CD4-positive, CD25-positive, alpha-beta regulatory T cell (primary cell): Measurements from ENCODE around the gene DCN. TPM values are rescaled to one million over a fixed set of nuclear protein-coding genes. Genes with fewer than 3 reads are reported as not detected.
"Not testable (repeated sequence)": the region's sequence is repeated elsewhere in the genome, so short reads cannot be mapped to it uniquely, and the experiment has no call there.

Experiments used
- ATAC-seq, 2 donors: fragments of 150-1000 bp; cut with Tn5 transposase; one replicate each; pipeline ENCODE4 v1.10.0; 2021; ENCODE audit warnings: low read depth in 2 of 2, moderate number of reproducible peaks in 2 of 2, moderate library complexity in 1 of 2
- DNase-seq, 3 donors: peaks; one replicate each; pipeline versions ENCODE4 v3.0.0 to v3.0.0-alpha.2; 2012 to 2022; ENCODE audit warnings: mixed read lengths in 1 of 3
- H3K27ac ChIP-seq: one replicate; pipeline ENCODE4 v1.7.0; 2013; ENCODE audit warnings: mild to moderate bottlenecking, low read length; ENCODE audit not compliant: insufficient read depth, poor library complexity, severe bottlenecking
- H3K27me3 ChIP-seq: one replicate; pipeline ENCODE4 v1.7.0; 2013; ENCODE audit warnings: low read length; ENCODE audit not compliant: control insufficient read depth, insufficient read depth
- H3K36me3 ChIP-seq: one replicate; pipeline ENCODE4 v1.7.0; 2013; ENCODE audit warnings: mild to moderate bottlenecking, low read length, moderate library complexity; ENCODE audit not compliant: control insufficient read depth, insufficient read depth
- H3K4me1 ChIP-seq: 2 replicates; pipeline ENCODE4 v1.7.0; 2013; ENCODE audit warnings: mild to moderate bottlenecking, low read length; ENCODE audit not compliant: insufficient read depth, control insufficient read depth, poor library complexity, severe bottlenecking
- H3K4me3 ChIP-seq: one replicate; pipeline ENCODE4 v1.7.0; 2013; ENCODE audit warnings: low read depth, mild to moderate bottlenecking, low read length, moderate library complexity
- H3K9me3 ChIP-seq, 2 experiments: 1 replicate in 1 of 2; 2 replicates in 1 of 2; pipeline ENCODE4 v1.7.0; 2013; ENCODE audit warnings: low read length in 2 of 2, mild to moderate bottlenecking in 1 of 2, moderate library complexity in 1 of 2; ENCODE audit not compliant: control insufficient read depth in 2 of 2
- H3K27ac Mint-ChIP-seq, 3 donors: one replicate each; pipeline ENCODE4 v1.8.0; 2020 to 2022; ENCODE audit warnings: mild to moderate bottlenecking in 3 of 3, mixed read lengths in 3 of 3, moderate library complexity in 2 of 3
- H3K27me3 Mint-ChIP-seq: one replicate; pipeline ENCODE4 v1.8.0; 2022; ENCODE audit warnings: mild to moderate bottlenecking, mixed read lengths
- H3K36me3 Mint-ChIP-seq: one replicate; pipeline ENCODE4 v1.8.0; 2020; ENCODE audit warnings: mixed read lengths
- H3K4me1 Mint-ChIP-seq, 4 donors: one replicate each; pipeline ENCODE4 v1.8.0; 2020 to 2022; ENCODE audit warnings: mixed read lengths in 4 of 4, mild to moderate bottlenecking in 1 of 4
- H3K4me3 Mint-ChIP-seq, 4 donors: one replicate each; pipeline ENCODE4 v1.8.0; 2020 to 2022; ENCODE audit warnings: mild to moderate bottlenecking in 4 of 4, mixed read lengths in 4 of 4, moderate library complexity in 3 of 4
- H3K9me3 Mint-ChIP-seq, 7 donors: one replicate each; pipeline ENCODE4 v1.8.0; 2020 to 2022; ENCODE audit warnings: mixed read lengths in 7 of 7, mild to moderate bottlenecking in 3 of 7, moderate library complexity in 2 of 7
- polyA plus RNA-seq, 4 donors: library from polyadenylated mRNA; unstranded; fragments of 300-500 nt; fragmentation: Illumina TruSeq; gene quantifications; one replicate each; pipeline ENCODE4 v1.2.3, GENCODE V29; 2021
- total RNA-seq: library from RNA; stranded (reverse); gene quantifications from one replicate; pipeline ENCODE4 v1.2.3, GENCODE V29; 2022

DCN gene
- total and polyA plus RNA-seq, 5 donors from 2014 or later = not detected

DNA sequence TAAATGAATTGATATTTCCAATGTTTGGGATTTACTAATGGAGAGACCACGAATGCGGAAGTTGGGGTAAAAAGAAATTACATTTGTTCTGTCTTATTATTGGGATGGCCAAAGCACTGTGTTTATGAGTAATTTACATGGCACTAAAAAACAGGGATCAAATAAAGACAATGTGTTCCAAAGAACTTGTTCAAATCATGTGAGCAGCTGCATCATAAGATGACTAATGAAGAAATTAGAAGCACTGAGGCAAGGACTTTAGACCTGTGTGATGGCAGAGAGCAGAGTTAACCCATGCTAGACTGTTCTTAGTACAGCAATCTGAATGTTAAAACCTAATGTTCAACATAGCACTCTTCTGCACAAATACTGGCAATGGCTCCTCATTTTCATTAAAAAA, 34.3 kb upstream of the DCN start:
- no peak for ATAC-seq
- H3K27ac Mint-ChIP-seq = no peak overlapping the region
- H3K36me3 Mint-ChIP-seq = no peaks in the 10 kb centered on the region
- no peaks in the 10 kb centered on the region for H3K27me3 Mint-ChIP-seq
- peaks cover 0 to 4% (median 0%) of the 10 kb centered on the region in 7 donors for H3K9me3 Mint-ChIP-seq
- Histone ChIP-seq H3K4me3 (no peak overlapping the region), H3K27ac (no peak overlapping the region), H3K9me3 (no peaks in the 10 kb centered on the region), H3K27me3 (no peaks in the 10 kb centered on the region), H3K4me1 (no peaks in the 10 kb centered on the region), H3K36me3 (no peaks in the 10 kb centered on the region)
- H3K4me1 Mint-ChIP-seq = no peaks in the 10 kb centered on the region
- no peak overlapping the region for H3K4me3 Mint-ChIP-seq
- DNase-seq = no peak

DNA sequence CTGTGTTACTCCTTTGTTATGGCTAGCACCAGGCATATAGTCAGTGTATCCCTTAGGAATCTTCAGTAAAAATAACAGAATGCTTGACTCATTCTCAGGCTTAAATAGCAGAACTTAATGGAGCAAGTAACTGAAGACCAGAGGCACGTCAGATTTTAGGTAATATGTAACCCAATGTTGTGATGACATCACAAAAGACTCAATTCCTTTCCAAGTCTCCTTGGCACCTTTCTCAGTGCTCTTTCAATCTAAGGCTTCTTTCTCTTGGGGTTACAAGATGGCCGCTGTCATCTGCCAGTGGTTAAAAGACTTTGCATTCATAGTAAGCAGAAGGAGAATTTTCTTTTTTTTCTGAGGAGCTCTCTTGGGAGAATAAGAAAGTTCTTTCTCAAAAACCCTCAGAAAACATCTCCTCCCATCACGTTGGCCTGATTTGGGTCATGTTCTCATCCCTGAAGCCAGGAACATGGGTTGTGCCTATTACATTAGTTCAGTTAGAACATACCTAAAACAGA, 33.4 kb upstream of the DCN start:
- H3K36me3 ChIP-seq = no peaks in the 10 kb centered on the region
- H3K4me1 ChIP-seq = no peaks in the 10 kb centered on the region
- peaks cover 0 to 4% (median 0%) of the 10 kb centered on the region in 7 donors for H3K9me3 Mint-ChIP-seq
- H3K27ac ChIP-seq = no peak overlapping the region
- H3K27me3 Mint-ChIP-seq = no peaks in the 10 kb centered on the region
- DNase-seq (no peak), ATAC-seq (no peak)
- H3K27me3 ChIP-seq = no peaks in the 10 kb centered on the region
- peak overlapping the region in 1 of 3 donors; percentile 15 for H3K27ac Mint-ChIP-seq
- H3K9me3 ChIP-seq = no peaks in the 10 kb centered on the region
- no peak overlapping the region for H3K4me3 Mint-ChIP-seq
- no peaks in the 10 kb centered on the region for H3K4me1 Mint-ChIP-seq
- H3K4me3 ChIP-seq = no peak overlapping the region
- no peaks in the 10 kb centered on the region for H3K36me3 Mint-ChIP-seq

DNA sequence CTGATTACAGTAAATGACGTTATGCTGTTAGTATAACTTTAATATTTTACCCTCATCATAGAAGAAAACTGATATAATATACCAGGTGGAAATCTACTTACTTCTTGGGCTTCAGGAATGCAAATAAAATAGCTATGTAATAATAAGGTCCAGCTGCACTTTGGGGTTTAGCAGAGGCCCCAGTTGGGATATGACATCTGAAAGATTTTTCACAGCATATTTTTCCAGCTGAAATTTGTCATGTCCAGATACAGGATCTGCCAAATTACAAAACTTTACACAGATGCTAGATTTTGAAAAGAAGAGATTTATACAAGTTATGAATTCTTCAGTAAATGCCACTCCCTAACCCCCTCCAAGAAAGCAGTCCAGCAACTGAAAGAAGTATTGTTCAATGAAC, 29.2 kb upstream of the DCN start:
- no peak for ATAC-seq
- Mint-ChIP-seq H3K4me3 (no peak overlapping the region), H3K27ac (no peak overlapping the region), H3K36me3 (no peaks in the 10 kb centered on the region), H3K9me3 (peaks cover 0 to 1% (median 0%) of the 10 kb centered on the region in 7 donors), H3K4me1 (no peaks in the 10 kb centered on the region), H3K27me3 (no peaks in the 10 kb centered on the region)
- Histone ChIP-seq H3K27me3 (no peaks in the 10 kb centered on the region), H3K4me1 (no peaks in the 10 kb centered on the region), H3K36me3 (no peaks in the 10 kb centered on the region), H3K4me3 (no peak overlapping the region), H3K27ac (no peak overlapping the region), H3K9me3 (no peaks in the 10 kb centered on the region)
- DNase-seq = no peak

DNA sequence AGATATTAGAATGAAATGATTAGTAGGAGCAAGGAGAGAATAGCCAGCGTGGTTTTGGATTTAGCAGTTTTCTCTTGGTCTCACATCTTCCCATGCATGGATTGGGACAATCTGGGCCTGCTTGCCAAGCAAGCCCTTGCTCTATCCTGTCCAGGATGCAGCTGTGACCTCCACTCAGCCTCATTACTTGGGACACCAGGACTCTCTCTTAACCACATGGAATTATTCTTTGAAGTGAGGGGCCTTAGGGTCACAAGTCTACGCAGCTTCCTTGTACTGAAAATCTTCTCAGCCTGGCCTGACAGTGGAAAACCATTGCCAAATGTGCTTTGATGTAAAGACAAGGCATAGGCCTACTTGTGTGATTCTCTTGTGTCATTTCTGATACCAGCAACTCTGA, 28.0 kb upstream of the DCN start:
- no peaks in the 10 kb centered on the region for H3K36me3 ChIP-seq
- peaks cover 0 to 1% (median 0%) of the 10 kb centered on the region in 7 donors for H3K9me3 Mint-ChIP-seq
- no peaks in the 10 kb centered on the region for H3K4me1 ChIP-seq
- no peak overlapping the region for H3K27ac Mint-ChIP-seq
- no peaks in the 10 kb centered on the region for H3K27me3 Mint-ChIP-seq
- no peaks in the 10 kb centered on the region for H3K4me1 Mint-ChIP-seq
- ATAC-seq (no peak), DNase-seq (no peak)
- H3K4me3 ChIP-seq = no peak overlapping the region
- no peak overlapping the region for H3K27ac ChIP-seq
- H3K27me3 ChIP-seq = no peaks in the 10 kb centered on the region
- H3K9me3 ChIP-seq = no peaks in the 10 kb centered on the region
- no peak overlapping the region for H3K4me3 Mint-ChIP-seq
- H3K36me3 Mint-ChIP-seq = no peaks in the 10 kb centered on the region

DNA sequence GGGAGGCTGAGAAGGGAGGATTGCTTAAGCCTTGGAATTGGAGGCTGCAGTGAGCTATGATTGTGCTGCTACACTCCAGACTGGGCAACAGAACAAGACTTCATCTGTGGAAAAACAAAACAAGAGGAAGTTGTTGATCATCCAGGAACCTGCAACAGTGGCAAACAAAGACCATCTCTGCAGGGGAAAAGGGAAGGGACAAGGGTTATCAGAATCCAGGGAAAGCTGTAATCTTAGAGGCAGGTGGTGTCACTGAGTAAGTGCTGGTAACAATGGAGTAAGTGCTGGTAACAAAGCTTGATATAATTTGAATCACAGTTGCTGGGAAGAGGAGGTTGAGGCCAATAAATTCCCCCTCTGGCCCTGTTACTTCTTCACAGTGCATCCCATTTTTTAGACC, 27.5 kb upstream of the DCN start:
- H3K4me1 ChIP-seq = no peaks in the 10 kb centered on the region
- H3K4me3 ChIP-seq = no peak overlapping the region
- no peak overlapping the region for H3K27ac ChIP-seq
- no peaks in the 10 kb centered on the region for H3K36me3 ChIP-seq
- no peaks in the 10 kb centered on the region for H3K4me1 Mint-ChIP-seq
- H3K27me3 Mint-ChIP-seq = no peaks in the 10 kb centered on the region
- H3K36me3 Mint-ChIP-seq = no peaks in the 10 kb centered on the region
- no peaks in the 10 kb centered on the region for H3K27me3 ChIP-seq
- DNase-seq = no peak
- H3K9me3 Mint-ChIP-seq = peaks cover 0 to 1% (median 0%) of the 10 kb centered on the region in 7 donors
- no peak overlapping the region for H3K4me3 Mint-ChIP-seq
- no peak overlapping the region for H3K27ac Mint-ChIP-seq
- no peaks in the 10 kb centered on the region for H3K9me3 ChIP-seq
- no peak for ATAC-seq

DNA sequence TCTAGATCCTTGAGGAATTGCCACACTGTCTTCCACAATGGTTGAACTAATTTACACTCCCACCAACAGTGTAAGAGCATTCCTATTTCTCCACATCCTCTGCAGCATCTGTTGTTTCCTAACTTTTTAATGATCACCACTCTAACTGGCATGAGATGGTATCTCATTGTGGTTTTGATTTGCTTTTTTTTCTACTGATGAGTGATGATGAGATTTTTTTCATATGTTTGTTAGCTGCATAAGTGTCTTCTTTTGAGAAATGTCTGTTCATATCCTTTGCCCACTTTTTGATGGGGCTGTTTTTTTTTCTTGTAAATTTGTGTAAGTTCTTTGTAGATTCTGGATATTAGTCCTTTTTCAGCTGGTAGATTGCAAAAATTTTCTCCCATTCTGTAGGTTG, 24.7 kb upstream of the DCN start:
- H3K9me3 Mint-ChIP-seq, H3K36me3 ChIP-seq, H3K4me3 Mint-ChIP-seq, H3K36me3 Mint-ChIP-seq, H3K27ac ChIP-seq, H3K4me1 ChIP-seq, H3K27ac Mint-ChIP-seq, H3K4me1 Mint-ChIP-seq, H3K27me3 ChIP-seq, H3K27me3 Mint-ChIP-seq, ATAC-seq, H3K9me3 ChIP-seq, H3K4me3 ChIP-seq, DNase-seq: not testable (repeated sequence)

DNA sequence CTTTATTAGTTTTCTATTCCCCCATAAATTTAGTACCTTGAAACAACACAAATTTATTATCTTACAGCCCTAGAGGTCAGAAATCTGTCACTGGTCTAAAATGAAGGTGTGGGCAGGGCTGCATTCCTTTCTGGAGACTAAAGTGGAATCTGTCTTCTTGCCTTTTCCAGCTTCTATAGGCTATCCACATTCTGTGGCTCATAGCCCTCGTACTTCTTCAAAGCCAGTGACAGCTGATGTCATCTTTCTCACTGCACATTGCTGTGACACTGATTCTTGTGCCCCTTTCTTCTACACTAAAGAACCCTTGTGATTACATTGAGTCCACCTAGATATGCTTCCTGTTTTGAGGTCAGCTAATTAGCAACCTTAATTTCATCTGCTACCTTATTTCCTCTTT, 23.2 kb upstream of the DCN start:
- H3K9me3 ChIP-seq = no peaks in the 10 kb centered on the region
- Mint-ChIP-seq H3K27me3 (no peaks in the 10 kb centered on the region), H3K9me3 (peaks cover 0 to 1% (median 0%) of the 10 kb centered on the region in 7 donors), H3K27ac (no peak overlapping the region), H3K4me3 (no peak overlapping the region), H3K4me1 (no peaks in the 10 kb centered on the region), H3K36me3 (no peaks in the 10 kb centered on the region)
- H3K4me3 ChIP-seq = no peak overlapping the region
- no peak for DNase-seq
- ATAC-seq = no peak
- no peaks in the 10 kb centered on the region for H3K36me3 ChIP-seq
- no peak overlapping the region for H3K27ac ChIP-seq
- H3K4me1 ChIP-seq = no peaks in the 10 kb centered on the region
- H3K27me3 ChIP-seq = no peaks in the 10 kb centered on the region

DNA sequence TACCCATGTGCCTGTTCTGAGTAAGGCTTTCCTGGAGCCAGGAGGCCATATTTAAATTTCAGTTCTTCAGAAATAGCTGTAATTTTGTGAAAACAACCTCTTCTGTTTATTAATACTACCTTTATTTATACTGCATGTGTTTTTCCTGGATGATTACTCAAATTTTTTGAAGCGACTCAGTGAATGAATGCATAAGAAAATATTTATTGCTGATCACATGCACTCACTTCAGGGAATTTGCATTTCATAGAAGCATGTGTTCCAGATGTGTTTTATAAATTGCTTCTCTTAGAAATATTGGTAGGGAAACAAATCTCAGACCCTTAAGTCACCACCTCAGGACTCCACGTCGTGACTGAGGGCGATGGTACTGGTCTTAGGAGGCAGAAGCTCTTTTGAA, 21.8 kb upstream of the DCN start:
- Histone ChIP-seq H3K4me3 (no peak overlapping the region), H3K27ac (no peak overlapping the region), H3K4me1 (no peaks in the 10 kb centered on the region), H3K27me3 (no peaks in the 10 kb centered on the region), H3K36me3 (no peaks in the 10 kb centered on the region), H3K9me3 (no peaks in the 10 kb centered on the region)
- Mint-ChIP-seq H3K27ac (no peak overlapping the region), H3K4me1 (no peaks in the 10 kb centered on the region), H3K27me3 (peaks cover 4% of the 10 kb centered on the region), H3K4me3 (no peak overlapping the region), H3K36me3 (no peaks in the 10 kb centered on the region), H3K9me3 (peaks cover 0 to 2% (median 0%) of the 10 kb centered on the region in 7 donors)
- ATAC-seq (no peak), DNase-seq (no peak)
